HG02798 (cell line): ENCODE results near the gene PPP1R1C.

Experiments used
- ATAC-seq: cut with Tn5 transposase; IDR thresholded peaks from one replicate; pipeline ENCODE4 v1.9.1; 2021; ENCODE audit warnings: mild to moderate bottlenecking; ENCODE audit not compliant: unreplicated experiment, poor library complexity

The PPP1R1C gene

GRCh38 chr2:181970160-181970794 lies 15.4 kb upstream of the PPP1R1C start:
- ATAC-seq = no peak

- no peak for ATAC-seq
Observed at GRCh38 chr2:181971032-181971431, 14.6 kb upstream of the PPP1R1C start.

- no peak for ATAC-seq
Observed at GRCh38 chr2:181972431-181973170, 13.1 kb upstream of the PPP1R1C start.

- no peak for ATAC-seq
Observed at GRCh38 chr2:181973171-181973783, 12.4 kb upstream of the PPP1R1C start.

GRCh38 chr2:181977661-181978350 lies 7.8 kb upstream of the PPP1R1C start:
- ATAC-seq = peak; percentile 64

- ATAC-seq = no peak
Observed at GRCh38 chr2:181978351-181979150, 7.1 kb upstream of the PPP1R1C start.

GRCh38 chr2:181984060-181984459 lies 1.6 kb upstream of the PPP1R1C start:
- no peak for ATAC-seq

GRCh38 chr2:181984814-181985631 lies 630 bp upstream of the PPP1R1C start:
- no peak for ATAC-seq

- no peak for ATAC-seq
Observed at GRCh38 chr2:181988154-181988924, 2.7 kb downstream of the PPP1R1C start.

- ATAC-seq = no peak
Observed at GRCh38 chr2:181989099-181989498, 3.4 kb downstream of the PPP1R1C start.

GRCh38 chr2:181991171-181991885 lies 5.7 kb downstream of the PPP1R1C start:
- peak; percentile 98 for ATAC-seq

GRCh38 chr2:181992776-181993175 lies 7.1 kb downstream of the PPP1R1C start:
- ATAC-seq = peak; percentile 80

- no peak for ATAC-seq
Observed at GRCh38 chr2:181995289-181995688, 9.6 kb downstream of the PPP1R1C start.

- ATAC-seq = no peak
Observed at GRCh38 chr2:181998041-181998835, 12.6 kb downstream of the PPP1R1C start.

- no peak for ATAC-seq
Observed at GRCh38 chr2:181998891-181999654, 13.4 kb downstream of the PPP1R1C start.

- no peak for ATAC-seq
Observed at GRCh38 chr2:181999911-182000310, 14.3 kb downstream of the PPP1R1C start.
